Neural progenitor cell (in vitro differentiated cells): Measurements from ENCODE around the gene CAMKK2. TPM values are rescaled to one million over a fixed set of nuclear protein-coding genes. Genes with fewer than 3 reads are reported as not detected.
"Not testable (repeated sequence)": the region's sequence is repeated elsewhere in the genome, so short reads cannot be mapped to it uniquely, and the experiment has no call there.

ENCODE experiments used
- DNase-seq: peaks from one replicate; pipeline ENCODE4 v3.0.0-alpha.2; 2016; ENCODE audit warnings: low spot score
- H2AFZ ChIP-seq: fragments of 200-600 bp; sonication (generic); replicated peaks from 2 replicates; pipeline ENCODE4 v1.6.1; 2016; ENCODE audit warnings: antibody characterized with exemption
- H3F3A ChIP-seq: fragments of 200-600 bp; sonication (generic); 2 replicates; pipeline ENCODE4 v1.6.1; 2016; ENCODE audit warnings: antibody characterized with exemption, low read depth
- H3K27ac ChIP-seq: fragments of 200-600 bp; sonication (generic); 2 replicates; pipeline ENCODE4 v1.5.1; 2016; ENCODE audit warnings: mild to moderate bottlenecking
- H3K27me3 ChIP-seq: fragments of 200-600 bp; sonication (generic); 2 replicates; pipeline ENCODE4 v1.6.1; 2016; ENCODE audit warnings: mild to moderate bottlenecking, moderate library complexity
- H3K36me3 ChIP-seq: fragments of 200-600 bp; sonication (generic); 2 replicates; pipeline ENCODE4 v1.5.1; 2016
- H3K4me1 ChIP-seq: fragments of 200-600 bp; sonication (generic); 2 replicates; pipeline ENCODE4 v1.6.1; 2016; ENCODE audit warnings: mixed run types
- H3K4me2 ChIP-seq: fragments of 200-600 bp; sonication (generic); 2 replicates; pipeline ENCODE4 v1.6.1; 2016
- H3K4me3 ChIP-seq: fragments of 200-600 bp; sonication (generic); 2 replicates; pipeline ENCODE4 v1.5.1; 2016
- H3K79me2 ChIP-seq: fragments of 200-600 bp; sonication (generic); 2 replicates; pipeline ENCODE4 v1.6.1; 2016; ENCODE audit warnings: low read depth
- H3K9ac ChIP-seq: fragments of 200-600 bp; sonication (generic); 2 replicates; pipeline ENCODE4 v1.6.1; 2016
- H3K9me3 ChIP-seq: fragments of 200-600 bp; sonication (generic); 2 replicates; pipeline ENCODE4 v1.5.1; 2016; ENCODE audit warnings: low read depth
- H4K20me1 ChIP-seq: fragments of 200-600 bp; sonication (generic); 2 replicates; pipeline ENCODE4 v1.6.1; 2016; ENCODE audit warnings: low read depth
- H3K27ac Mint-ChIP-seq: 3 replicates; pipeline ENCODE4 v1.8.0; 2021; ENCODE audit warnings: mixed read lengths
- H3K27me3 Mint-ChIP-seq: 2 replicates; pipeline ENCODE4 v1.8.0; 2022; ENCODE audit warnings: low read depth, mild to moderate bottlenecking, inconsistent platforms, moderate library complexity, mixed read lengths; ENCODE audit not compliant: insufficient read depth
- H3K36me3 Mint-ChIP-seq: 3 replicates; pipeline ENCODE4 v1.8.0; 2021; ENCODE audit warnings: mixed read lengths
- H3K4me1 Mint-ChIP-seq: 3 replicates; pipeline ENCODE4 v1.8.0; 2021; ENCODE audit warnings: mixed read lengths
- H3K4me3 Mint-ChIP-seq: 3 replicates; pipeline ENCODE4 v1.8.0; 2021; ENCODE audit warnings: mild to moderate bottlenecking, moderate library complexity, mixed read lengths
- H3K9me3 Mint-ChIP-seq: 3 replicates; pipeline ENCODE4 v1.8.0; 2020; ENCODE audit warnings: mixed read lengths
- CTCF ChIP-seq: fragments of 200-600 bp; sonication (generic); IDR thresholded peaks from 2 replicates; pipeline ENCODE4 v1.5.1; 2017; ENCODE audit warnings: antibody characterized with exemption, mild to moderate bottlenecking
- EZH2 ChIP-seq: fragments of 200-600 bp; sonication (generic); IDR thresholded peaks from 2 replicates; pipeline ENCODE4 v1.6.1; 2017; ENCODE audit warnings: antibody characterized with exemption, mild to moderate bottlenecking, moderate library complexity
- EZH2phosphoT487 ChIP-seq: fragments of 200-600 bp; sonication (generic); IDR thresholded peaks from 2 replicates; pipeline ENCODE4 v1.6.1; 2017; ENCODE audit warnings: antibody characterized with exemption
- total RNA-seq: library from RNA; depleted of rRNA; stranded (reverse); fragments of >200 nt; gene quantifications from 2 replicates; pipeline ENCODE4 v1.2.3, GENCODE V29; 2015; ENCODE audit warnings: low replicate concordance

The CAMKK2 gene
- total RNA-seq, 1 donor from 2014 or later, result 21.0 TPM

- no peaks in the 10 kb centered on the region for H3K36me3 Mint-ChIP-seq
- H3F3A ChIP-seq, result no peaks in the 10 kb centered on the region
- no peak overlapping the region for H3K4me3 ChIP-seq
- H3K9me3 ChIP-seq, result no peaks in the 10 kb centered on the region
- no peaks in the 10 kb centered on the region for H3K9me3 Mint-ChIP-seq
- peaks cover 2% of the 10 kb centered on the region for H3K27me3 Mint-ChIP-seq
- no peaks in the 10 kb centered on the region for H3K36me3 ChIP-seq
- H4K20me1 ChIP-seq, result peaks cover 40% of the 10 kb centered on the region
- H3K9ac ChIP-seq, result no peak overlapping the region
- H3K4me3 Mint-ChIP-seq, result no peak overlapping the region
- no peak overlapping the region for H2AFZ ChIP-seq
- TF ChIP-seq EZH2 (no peak), EZH2phosphoT487 (no peak), CTCF (no peak)
- H3K27ac Mint-ChIP-seq, result no peak overlapping the region
- H3K4me2 ChIP-seq, result no peak overlapping the region
- peaks cover 33% of the 10 kb centered on the region for H3K79me2 ChIP-seq
- H3K4me1 Mint-ChIP-seq, result peaks cover 5% of the 10 kb centered on the region
- no peaks in the 10 kb centered on the region for H3K27me3 ChIP-seq
- H3K4me1 ChIP-seq, result peaks cover 4% of the 10 kb centered on the region
- no peak for DNase-seq
- H3K27ac ChIP-seq, result no peak overlapping the region
These were observed 12.7 kb downstream of the CAMKK2 start for GRCh38 chr12:121283841-121284240.

- peaks cover 5% of the 10 kb centered on the region for H3K4me1 Mint-ChIP-seq
- H3K9ac ChIP-seq, result no peak overlapping the region
- H3K9me3 Mint-ChIP-seq, result no peaks in the 10 kb centered on the region
- H3F3A ChIP-seq, result no peaks in the 10 kb centered on the region
- H3K27me3 Mint-ChIP-seq, result peaks cover 2% of the 10 kb centered on the region
- no peak overlapping the region for H2AFZ ChIP-seq
- no peak overlapping the region for H3K27ac Mint-ChIP-seq
- no peaks in the 10 kb centered on the region for H3K27me3 ChIP-seq
- peaks cover 37% of the 10 kb centered on the region for H4K20me1 ChIP-seq
- peaks cover under 1% of the 10 kb centered on the region for H3K4me1 ChIP-seq
- H3K4me3 ChIP-seq, result no peak overlapping the region
- peaks cover 4% of the 10 kb centered on the region for H3K36me3 Mint-ChIP-seq
- no peak overlapping the region for H3K4me3 Mint-ChIP-seq
- H3K9me3 ChIP-seq, result no peaks in the 10 kb centered on the region
- H3K27ac ChIP-seq, result no peak overlapping the region
- no peak overlapping the region for H3K4me2 ChIP-seq
- H3K36me3 ChIP-seq, result no peaks in the 10 kb centered on the region
- H3K79me2 ChIP-seq, result peaks cover 33% of the 10 kb centered on the region
- no peak for DNase-seq
- TF ChIP-seq EZH2 (no peak), EZH2phosphoT487 (no peak), CTCF (no peak)
These were observed 13.1 kb downstream of the CAMKK2 start for GRCh38 chr12:121283388-121283787.

GRCh38 chr12:121282910-121283309 lies 13.6 kb downstream of the CAMKK2 start:
- H3K27me3 ChIP-seq, H3K9ac ChIP-seq, H3F3A ChIP-seq, H3K27ac ChIP-seq, H3K27ac Mint-ChIP-seq, H3K4me2 ChIP-seq, H3K36me3 Mint-ChIP-seq, H3K36me3 ChIP-seq, H3K4me1 Mint-ChIP-seq, H2AFZ ChIP-seq, H3K4me3 ChIP-seq, H3K27me3 Mint-ChIP-seq, H3K4me1 ChIP-seq, DNase-seq, H3K9me3 ChIP-seq, H3K4me3 Mint-ChIP-seq, H3K9me3 Mint-ChIP-seq: not testable (repeated sequence)
- H4K20me1 ChIP-seq, result peaks cover 32% of the 10 kb centered on the region
- peaks cover 33% of the 10 kb centered on the region for H3K79me2 ChIP-seq

- H4K20me1 ChIP-seq, result peaks cover 25% of the 10 kb centered on the region
- H2AFZ ChIP-seq, result no peak overlapping the region
These were observed 14.3 kb downstream of the CAMKK2 start for GRCh38 chr12:121282072-121282742.

GRCh38 chr12:121281116-121281515 lies 15.4 kb downstream of the CAMKK2 start:
- not testable (repeated sequence) for H3K4me1 Mint-ChIP-seq, H3K36me3 ChIP-seq, H3K9me3 Mint-ChIP-seq, H3K4me3 Mint-ChIP-seq, H3K4me1 ChIP-seq, H2AFZ ChIP-seq, H3K9ac ChIP-seq, H3K4me3 ChIP-seq, H3K4me2 ChIP-seq, H3K27me3 ChIP-seq, H3K27ac Mint-ChIP-seq, H3K9me3 ChIP-seq, H3K36me3 Mint-ChIP-seq, H3K27ac ChIP-seq, H3F3A ChIP-seq, H3K27me3 Mint-ChIP-seq, DNase-seq
- Histone ChIP-seq H3K79me2 (peaks cover 33% of the 10 kb centered on the region), H4K20me1 (peaks cover 14% of the 10 kb centered on the region)

More at GRCh38 chr12:121282072-121282742, 14.3 kb downstream of the CAMKK2 start:
- H3K4me2 ChIP-seq, result no peak overlapping the region
- Mint-ChIP-seq H3K4me1 (peaks cover 2% of the 10 kb centered on the region), H3K4me3 (no peak overlapping the region), H3K36me3 (peaks cover 7% of the 10 kb centered on the region), H3K9me3 (no peaks in the 10 kb centered on the region), H3K27me3 (peaks cover 2% of the 10 kb centered on the region), H3K27ac (no peak overlapping the region)
- no peaks in the 10 kb centered on the region for H3K9me3 ChIP-seq
- no peak overlapping the region for H3K9ac ChIP-seq
- H3K27ac ChIP-seq, result no peak overlapping the region
- no peaks in the 10 kb centered on the region for H3K36me3 ChIP-seq
- no peak overlapping the region for H3K4me3 ChIP-seq
- no peaks in the 10 kb centered on the region for H3F3A ChIP-seq
- no peaks in the 10 kb centered on the region for H3K27me3 ChIP-seq
- TF ChIP-seq EZH2 (no peak), EZH2phosphoT487 (no peak), CTCF (no peak)
- H3K79me2 ChIP-seq, result peaks cover 36% of the 10 kb centered on the region
- no peak for DNase-seq
- no peaks in the 10 kb centered on the region for H3K4me1 ChIP-seq

GRCh38 chr12:121280531-121280930 lies 16.0 kb downstream of the CAMKK2 start:
- H3F3A ChIP-seq, DNase-seq, H3K36me3 ChIP-seq, H3K4me3 Mint-ChIP-seq, H3K9me3 Mint-ChIP-seq, H3K9ac ChIP-seq, H2AFZ ChIP-seq, H3K4me3 ChIP-seq, H3K27ac Mint-ChIP-seq, H3K4me1 Mint-ChIP-seq, H3K27ac ChIP-seq, H3K9me3 ChIP-seq, H3K4me2 ChIP-seq, H3K27me3 ChIP-seq, H3K36me3 Mint-ChIP-seq, H3K27me3 Mint-ChIP-seq, H3K4me1 ChIP-seq: not testable (repeated sequence)
- H3K79me2 ChIP-seq, result peaks cover 31% of the 10 kb centered on the region
- H4K20me1 ChIP-seq, result peaks cover 13% of the 10 kb centered on the region
